MM.1S (cell line): ENCODE measurements around the gene GPSM3.
A peak's percentile ranks its signal among the peaks of the same experiment; 100 is the strongest.

Experiments
- EZH2 ChIP-seq: fragments of 300-600 bp; sonication (generic); optimal IDR thresholded peaks from 2 replicates; pipeline ENCODE3; 2017; ENCODE audit warnings: low read depth, mild to moderate bottlenecking, antibody characterized with exemption, low read length, mixed read lengths
- TF ChIP-seq, protein P1 (sequence below): fragments of 300-600 bp; sonication (generic); IDR thresholded peaks from 2 replicates; pipeline ENCODE4 v1.5.1; 2016; ENCODE audit warnings: antibody characterized with exemption, low read length, mixed read lengths

- TF ChIP-seq, protein P1, sequence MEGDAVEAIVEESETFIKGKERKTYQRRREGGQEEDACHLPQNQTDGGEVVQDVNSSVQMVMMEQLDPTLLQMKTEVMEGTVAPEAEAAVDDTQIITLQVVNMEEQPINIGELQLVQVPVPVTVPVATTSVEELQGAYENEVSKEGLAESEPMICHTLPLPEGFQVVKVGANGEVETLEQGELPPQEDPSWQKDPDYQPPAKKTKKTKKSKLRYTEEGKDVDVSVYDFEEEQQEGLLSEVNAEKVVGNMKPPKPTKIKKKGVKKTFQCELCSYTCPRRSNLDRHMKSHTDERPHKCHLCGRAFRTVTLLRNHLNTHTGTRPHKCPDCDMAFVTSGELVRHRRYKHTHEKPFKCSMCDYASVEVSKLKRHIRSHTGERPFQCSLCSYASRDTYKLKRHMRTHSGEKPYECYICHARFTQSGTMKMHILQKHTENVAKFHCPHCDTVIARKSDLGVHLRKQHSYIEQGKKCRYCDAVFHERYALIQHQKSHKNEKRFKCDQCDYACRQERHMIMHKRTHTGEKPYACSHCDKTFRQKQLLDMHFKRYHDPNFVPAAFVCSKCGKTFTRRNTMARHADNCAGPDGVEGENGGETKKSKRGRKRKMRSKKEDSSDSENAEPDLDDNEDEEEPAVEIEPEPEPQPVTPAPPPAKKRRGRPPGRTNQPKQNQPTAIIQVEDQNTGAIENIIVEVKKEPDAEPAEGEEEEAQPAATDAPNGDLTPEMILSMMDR = 0 out of 2 replicates have a peak, but pooled peaks have one; percentile 6
- TF ChIP-seq EZH2 = no peak
These were observed 42.5 kb upstream of the GPSM3 start for GRCh38 chr6:32234934-32235333.
